Measurements from ENCODE around the gene RNU5B-1. TPM values are rescaled to one million over a fixed set of nuclear protein-coding genes. Genes with fewer than 3 reads are reported as not detected.

RNU5B-1 gene
- total and polyA plus RNA-seq, 9 of the 15 experiments (the other 6 are each of a cell fraction or from before 2014, with no cell fraction given) = 14.2 TPM; not detected in 8

DNA sequence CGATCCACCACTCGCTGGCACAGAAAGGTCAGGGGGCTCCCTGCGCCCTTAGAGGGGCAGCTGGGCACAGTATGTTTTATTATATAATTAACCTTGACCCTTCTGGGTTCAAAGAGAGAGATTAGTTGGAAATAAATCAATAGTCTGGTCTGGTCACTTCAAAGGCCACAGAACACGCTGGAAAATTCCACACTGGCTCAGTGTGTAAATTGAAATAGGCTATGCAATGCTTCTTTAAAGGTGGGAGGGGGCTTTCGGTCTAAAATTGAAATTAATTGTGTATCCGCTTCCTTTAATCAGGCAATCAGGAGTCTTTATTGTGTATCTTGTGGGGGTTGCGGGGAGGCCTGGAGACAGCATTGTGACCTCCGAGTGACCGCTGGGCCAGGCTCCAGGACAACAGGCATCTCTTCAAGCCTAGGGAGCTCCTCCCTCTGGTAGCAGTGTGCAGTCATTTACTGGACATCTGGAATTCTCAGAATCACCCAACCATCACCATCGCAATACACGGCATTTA, 8.0 kb downstream of the RNU5B-1 start:
- Histone ChIP-seq H3K9me3 (replicated peaks; ENCODE audit: control insufficient read depth, insufficient read depth, low read depth, low read length) (no peaks in the 10 kb centered on the region), H3K4me3 (no peak overlapping the region), H3K27ac (ENCODE audit: extremely low read depth, low read depth, low read length) (no peak overlapping the region), H3K9ac (ENCODE audit: insufficient read depth in 1 of 2, low read depth in 2 of 2, low read length in 2 of 2) (no peak overlapping the region), H3K79me2 (ENCODE audit: control insufficient read depth, insufficient read depth, low read length) (no peaks in the 10 kb centered on the region), H3K4me2 (ENCODE audit: insufficient read depth, low read length) (no peak overlapping the region), H3K4me1 (replicated peaks in 1 of 2; ENCODE audit: control insufficient read depth in 2 of 2, insufficient read depth in 2 of 2, low read length in 2 of 2) (no peaks in the 10 kb centered on the region; a peak in 1 of 5 replicates), H4K20me1 (replicated peaks; ENCODE audit: control insufficient read depth, insufficient read depth, low read length) (0 out of 2 replicates have a peak, but pooled peaks cover 3% of the 10 kb centered on the region), H3K27me3 (ENCODE audit: control insufficient read depth in 2 of 2, insufficient read depth in 2 of 2, low read length in 2 of 2) (peaks cover 14 to 32% of the 10 kb centered on the region in 2 experiments), H2AFZ (ENCODE audit: low read depth, low read length) (no peak overlapping the region), H3K9me1 (ENCODE audit: control insufficient read depth, insufficient read depth, low read length) (no peaks in the 10 kb centered on the region), H3K36me3 (ENCODE audit: control insufficient read depth, insufficient read depth, low read length) (no peaks in the 10 kb centered on the region)
- DNase-seq (ENCODE audit: extremely low read depth in 1 of 4, low spot score in 3 of 4) (peak; percentile 22 to 46 (median 34)), FAIRE-seq (peak; percentile 42), ATAC-seq (peak; percentile 77)
- TF ChIP-seq RBM17 (IDR thresholded peaks at IDR 0.05; ENCODE audit: borderline replicate concordance, low read depth, low read length) (no peak), RCOR1 (IDR thresholded peaks at IDR 0.05; ENCODE audit: borderline replicate concordance in 1 of 2, low read depth in 2 of 2, low read length in 2 of 2) (0 out of 4 replicates have a peak, but pooled peaks of 1 of the 2 experiments have one; percentile 22), ESRRA (IDR thresholded peaks at IDR 0.05; ENCODE audit: borderline replicate concordance, low read depth) (peak; percentile 88), CTBP1 (IDR thresholded peaks at IDR 0.05; ENCODE audit: borderline replicate concordance) (peak; percentile 46; the same call in 1 of the 2 replicates), RNF2 (IDR thresholded peaks at IDR 0.05) (no peak)
- TF ChIP-seq, protein P1, sequence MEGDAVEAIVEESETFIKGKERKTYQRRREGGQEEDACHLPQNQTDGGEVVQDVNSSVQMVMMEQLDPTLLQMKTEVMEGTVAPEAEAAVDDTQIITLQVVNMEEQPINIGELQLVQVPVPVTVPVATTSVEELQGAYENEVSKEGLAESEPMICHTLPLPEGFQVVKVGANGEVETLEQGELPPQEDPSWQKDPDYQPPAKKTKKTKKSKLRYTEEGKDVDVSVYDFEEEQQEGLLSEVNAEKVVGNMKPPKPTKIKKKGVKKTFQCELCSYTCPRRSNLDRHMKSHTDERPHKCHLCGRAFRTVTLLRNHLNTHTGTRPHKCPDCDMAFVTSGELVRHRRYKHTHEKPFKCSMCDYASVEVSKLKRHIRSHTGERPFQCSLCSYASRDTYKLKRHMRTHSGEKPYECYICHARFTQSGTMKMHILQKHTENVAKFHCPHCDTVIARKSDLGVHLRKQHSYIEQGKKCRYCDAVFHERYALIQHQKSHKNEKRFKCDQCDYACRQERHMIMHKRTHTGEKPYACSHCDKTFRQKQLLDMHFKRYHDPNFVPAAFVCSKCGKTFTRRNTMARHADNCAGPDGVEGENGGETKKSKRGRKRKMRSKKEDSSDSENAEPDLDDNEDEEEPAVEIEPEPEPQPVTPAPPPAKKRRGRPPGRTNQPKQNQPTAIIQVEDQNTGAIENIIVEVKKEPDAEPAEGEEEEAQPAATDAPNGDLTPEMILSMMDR (IDR thresholded peaks at IDR 0.05 in 2 of 3, conservative IDR thresholded peaks at IDR 0.05 in 1 of 3; ENCODE audit: insufficient read depth in 2 of 3, low read depth in 1 of 3, low read length in 3 of 3) = peak in 2 of 3 experiments; percentile 9 to 26; a peak in 1 of 6 replicates
- in situ Hi-C loops (cut with MboI) (no loop called here), intact Hi-C loops (cut with micrococcal nuclease) (loop anchor here (10.0 kb wide), 1 partner anchor 322 kb away; no protein-coding TSS in a partner anchor)
- ChIA-PET POLR2A (interaction anchor here (1.1 to 13.2 kb wide), 2 partner anchors 7 to 71 kb away, joined by 3 to 194 read pairs; partner anchors contain the start of gene RNU5B-1), CTCF (ENCODE audit: low intra/inter-chr PET ratio) (no interaction called here)
- WGBS (ENCODE audit: insufficient coverage, low coverage, missing lambda C conversion rate) = 26% methylated on average over 11 of the region's 11 CpGs
- no TSS peak for BruUV-seq (replicated peaks)

All from K562 (cell line).